HTR-8/SVneo (cell line): ENCODE measurements around the gene GGACT.
A peak's percentile ranks its signal among the peaks of the same experiment; 100 is the strongest.
"Not testable (repeated sequence)": the region's sequence is repeated elsewhere in the genome, so short reads cannot be mapped to it uniquely, and the experiment has no call there.

ENCODE experiments used
- DNase-seq: peaks from one replicate; pipeline ENCODE4 v3.0.0; 2011; ENCODE audit warnings: low spot score, mixed read lengths; ENCODE audit not compliant: insufficient read length
- FAIRE-seq: peaks from 2 replicates; lab custom pipeline; 2011; peaks lifted over from hg19 to GRCh38; lab: Jason Lieb, UNC

The GGACT gene

GRCh38 chr13:100602493-100603111 lies 14.0 kb upstream of the GGACT start:
- FAIRE-seq (no peak), DNase-seq (no peak)

DNA sequence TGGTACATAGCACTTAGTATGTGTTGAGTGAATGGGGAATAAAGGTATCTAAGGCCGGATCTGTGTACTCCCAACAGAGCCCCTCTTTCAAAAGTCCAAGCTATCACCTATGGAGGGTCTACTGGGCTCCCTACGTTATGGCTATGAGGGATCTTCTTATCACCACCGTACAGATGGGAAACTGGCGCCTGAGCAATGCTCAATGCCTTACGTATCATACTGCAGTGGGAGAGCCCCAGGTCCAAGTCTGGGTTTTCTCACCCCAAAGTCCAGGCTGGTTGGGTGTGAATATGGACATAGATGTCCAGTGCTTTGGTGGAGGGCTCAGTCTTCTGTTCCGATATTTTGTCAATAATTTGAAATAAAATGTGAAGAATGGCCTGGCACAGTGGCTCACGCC lies 13.1 kb upstream of the GGACT start:
- FAIRE-seq, result no peak
- no peak for DNase-seq

GRCh38 chr13:100600915-100601314 lies 12.3 kb upstream of the GGACT start:
- DNase-seq, result no peak
- FAIRE-seq, result no peak

GRCh38 chr13:100600461-100600860 lies 11.9 kb upstream of the GGACT start:
- no peak for FAIRE-seq
- DNase-seq, result no peak

DNA sequence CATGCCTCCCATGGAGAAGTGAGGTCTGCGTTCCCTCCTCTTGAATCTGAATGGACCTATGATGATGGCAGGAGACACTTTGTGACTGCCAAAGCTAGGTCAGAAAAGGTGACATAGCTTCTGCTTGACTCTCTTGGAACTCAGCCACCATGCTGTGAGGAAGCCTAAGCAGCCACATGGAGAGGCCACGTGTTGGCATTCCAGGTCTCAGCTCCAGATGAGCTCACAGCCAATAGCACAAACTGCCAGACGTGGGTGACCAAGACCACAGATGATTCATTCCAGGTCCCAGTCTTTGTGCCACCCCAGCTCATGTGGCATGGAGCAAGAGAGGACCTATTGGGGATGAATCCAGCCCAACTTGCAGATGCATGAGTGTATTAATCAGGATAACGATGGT lies 8.7 kb upstream of the GGACT start:
- DNase-seq (no peak), FAIRE-seq (no peak)

- DNase-seq, result no peak
- FAIRE-seq, result no peak
These were observed 7.9 kb upstream of the GGACT start for GRCh38 chr13:100596516-100596915.

DNA sequence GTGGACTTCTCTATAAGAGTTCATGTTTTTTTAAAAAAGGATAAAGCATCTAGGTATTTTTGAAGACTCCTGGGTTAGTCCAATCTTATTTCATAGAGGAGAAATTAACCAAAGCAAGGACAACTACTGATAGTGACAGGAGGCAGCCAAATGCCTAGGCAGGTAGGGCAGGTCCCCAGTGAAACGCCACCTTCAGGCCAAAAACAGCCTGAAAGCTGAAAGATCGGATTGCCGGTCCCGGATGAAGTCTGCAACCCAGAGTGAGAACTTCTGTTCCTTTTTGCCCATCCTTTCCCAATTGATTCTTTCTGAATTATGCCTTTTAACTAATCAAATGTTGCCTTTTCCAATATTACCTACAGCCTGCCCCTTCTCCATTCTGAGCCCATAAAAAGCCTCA lies 6.1 kb upstream of the GGACT start:
- DNase-seq, result no peak
- no peak for FAIRE-seq

GRCh38 chr13:100594255-100594654 lies 5.7 kb upstream of the GGACT start:
- FAIRE-seq, result no peak
- DNase-seq, result no peak

GRCh38 chr13:100589178-100589725 lies 663 bp upstream of the GGACT start:
- FAIRE-seq, result no peak
- peak; percentile 3 for DNase-seq

DNA sequence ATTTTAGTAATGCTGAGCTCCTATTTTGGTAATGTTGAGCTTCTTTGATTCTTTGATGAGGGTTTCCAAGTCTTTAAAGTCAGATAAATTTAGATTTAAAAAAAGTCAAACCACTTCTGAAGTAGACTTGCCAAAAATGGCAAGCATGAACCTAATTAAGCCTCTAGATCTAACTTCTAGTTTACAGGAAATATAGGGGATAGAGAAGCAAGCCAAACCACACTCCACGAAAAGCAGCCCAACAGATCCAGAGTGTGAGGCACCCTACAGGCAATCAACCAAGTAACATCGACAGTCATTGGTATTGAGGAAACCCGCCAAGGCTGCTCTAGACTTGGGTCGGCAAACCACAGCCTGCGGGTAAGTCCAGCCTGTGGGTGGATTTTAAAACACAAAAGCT lies 3.7 kb downstream of the GGACT start:
- DNase-seq (no peak), FAIRE-seq (no peak)

DNA sequence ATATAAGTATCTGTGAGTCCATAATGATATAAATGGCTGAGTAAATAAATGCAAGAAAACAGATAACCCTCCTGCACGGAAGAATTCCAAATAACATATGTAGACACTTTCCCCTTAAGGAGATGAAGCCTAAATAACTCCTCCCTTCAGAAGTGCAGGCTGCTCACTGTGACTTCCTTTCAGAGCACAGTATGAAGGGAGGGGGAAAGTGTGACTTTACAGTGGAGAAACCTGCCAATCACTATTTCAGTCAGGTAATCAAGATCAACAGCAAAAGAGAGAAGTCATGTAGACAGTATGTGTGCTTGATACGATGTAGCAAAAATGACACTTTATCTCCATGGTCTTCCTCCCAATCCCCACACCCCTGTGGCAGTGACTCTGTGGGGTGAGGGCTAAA lies 7.1 kb downstream of the GGACT start:
- DNase-seq (no peak), FAIRE-seq (no peak)

- FAIRE-seq (no peak), DNase-seq (no peak)
These were observed 7.6 kb downstream of the GGACT start for GRCh38 chr13:100581030-100581429.

DNA sequence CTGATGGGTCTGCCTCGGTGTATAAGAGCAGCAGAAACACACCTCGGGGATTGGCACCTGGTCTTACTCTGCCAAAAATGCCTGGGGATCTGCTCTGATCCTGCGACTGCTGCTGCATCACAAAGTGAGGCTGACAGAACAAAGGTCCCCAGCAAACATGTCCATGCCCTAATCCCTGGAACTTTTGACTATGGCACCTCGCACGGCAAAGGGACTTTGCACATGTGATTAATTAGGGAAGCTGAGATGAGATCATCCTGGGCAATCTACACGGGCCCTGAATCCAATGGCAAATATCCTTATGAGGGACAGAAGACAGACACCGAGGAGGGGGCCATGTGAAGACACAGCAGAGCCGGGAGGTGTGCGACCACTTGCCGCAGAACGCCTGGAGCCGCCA lies 8.5 kb downstream of the GGACT start:
- FAIRE-seq, result no peak

GRCh38 chr13:100577239-100577638 lies 11.3 kb downstream of the GGACT start:
- FAIRE-seq, DNase-seq: not testable (repeated sequence)

More for the DNA sequence above, 8.5 kb downstream of the GGACT start:
- DNase-seq, result no peak

DNA sequence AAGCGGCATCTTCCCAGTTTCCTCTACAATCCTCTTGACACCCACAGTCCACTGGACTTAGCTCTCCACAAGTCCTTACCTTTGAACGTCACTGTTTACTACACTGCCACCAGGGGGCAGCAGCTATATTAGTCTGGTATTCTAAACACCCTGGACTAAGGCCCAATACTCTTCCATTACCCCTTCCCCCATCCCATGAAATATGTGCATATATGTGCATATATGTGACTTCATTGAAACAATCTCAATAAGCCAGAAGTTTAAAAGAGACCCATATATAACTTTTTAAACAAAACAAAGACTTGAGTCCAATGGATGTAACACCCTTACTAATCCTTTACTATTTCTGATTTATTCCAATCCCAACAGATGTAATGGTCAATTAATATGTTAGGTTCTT lies 15.5 kb downstream of the GGACT start:
- FAIRE-seq, result no peak

GRCh38 chr13:100566543-100566942 lies 22.0 kb downstream of the GGACT start:
- DNase-seq, result no peak

More for the DNA sequence above, 15.5 kb downstream of the GGACT start:
- peak; percentile 35 for DNase-seq

DNA sequence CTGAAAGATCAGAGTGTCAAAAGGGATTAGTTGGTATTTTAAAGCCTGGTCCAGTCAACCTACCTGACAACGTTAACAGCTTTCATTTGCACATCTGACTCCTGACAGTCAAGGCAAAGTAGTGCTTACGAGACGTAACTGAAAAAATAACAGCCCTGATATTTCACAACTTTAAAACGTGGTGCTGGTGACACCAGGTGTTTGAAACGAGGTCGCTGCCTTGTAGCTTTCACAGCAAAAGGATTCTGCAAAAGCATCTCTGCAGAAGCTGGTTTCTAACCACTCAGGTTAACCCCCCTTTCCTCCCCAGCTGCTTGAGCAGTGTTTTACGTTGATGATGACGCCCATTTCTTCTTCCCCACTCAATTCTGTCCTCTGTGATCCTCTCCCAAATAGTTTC lies 23.3 kb downstream of the GGACT start:
- no peak for DNase-seq
- no peak for FAIRE-seq

More at GRCh38 chr13:100566543-100566942, 22.0 kb downstream of the GGACT start:
- no peak for FAIRE-seq

- FAIRE-seq (no peak), DNase-seq (no peak)
These were observed 24.0 kb downstream of the GGACT start for GRCh38 chr13:100564444-100565223.

GRCh38 chr13:100563779-100564178 lies 24.8 kb downstream of the GGACT start:
- DNase-seq (no peak), FAIRE-seq (no peak)

GRCh38 chr13:100561599-100562204 lies 26.9 kb downstream of the GGACT start:
- DNase-seq (no peak), FAIRE-seq (no peak)

DNA sequence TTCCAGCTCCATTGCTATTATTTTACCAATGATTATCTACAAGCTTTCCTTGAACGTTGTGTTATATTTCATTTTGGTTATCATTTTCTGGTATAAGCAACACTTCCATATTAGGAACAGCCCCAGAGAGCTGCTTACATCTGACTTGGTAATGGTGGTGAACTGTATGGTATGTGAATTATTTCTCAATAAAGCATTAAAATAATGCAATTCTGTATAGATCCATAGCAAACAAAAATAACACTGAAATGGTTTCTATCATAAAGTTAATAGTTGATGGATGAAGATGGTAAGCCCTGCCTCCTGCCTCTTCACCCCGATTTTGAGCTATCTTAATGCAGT lies 27.5 kb downstream of the GGACT start:
- no peak for FAIRE-seq
- DNase-seq, result no peak
